NCI-H774 (cell line): ENCODE data around the gene LMOD3.

ENCODE experiments used
- DNase-seq: peaks from one replicate; lab custom pipeline; 2025; lab: John Stamatoyannopoulos, UW

The LMOD3 gene

GRCh38 chr3:69058180-69058946, 64.0 kb downstream of the LMOD3 start:
- DNase-seq: no peak
